Astrocyte (in vitro differentiated cells and primary cell): ENCODE results near the gene TRMT61A.

Source experiments
- EZH2 ChIP-seq: IDR thresholded peaks from 2 replicates; pipeline ENCODE4 v1.6.1; 2012; ENCODE audit warnings: mild to moderate bottlenecking, low read length, inconsistent platforms; ENCODE audit not compliant: insufficient read depth
- TF ChIP-seq, protein P1 (sequence below): IDR thresholded peaks from 2 replicates; pipeline ENCODE4 v1.5.1; 2011; ENCODE audit warnings: low read depth, mild to moderate bottlenecking, inconsistent platforms, low read length, moderate library complexity; ENCODE audit not compliant: insufficient read depth

DNA sequence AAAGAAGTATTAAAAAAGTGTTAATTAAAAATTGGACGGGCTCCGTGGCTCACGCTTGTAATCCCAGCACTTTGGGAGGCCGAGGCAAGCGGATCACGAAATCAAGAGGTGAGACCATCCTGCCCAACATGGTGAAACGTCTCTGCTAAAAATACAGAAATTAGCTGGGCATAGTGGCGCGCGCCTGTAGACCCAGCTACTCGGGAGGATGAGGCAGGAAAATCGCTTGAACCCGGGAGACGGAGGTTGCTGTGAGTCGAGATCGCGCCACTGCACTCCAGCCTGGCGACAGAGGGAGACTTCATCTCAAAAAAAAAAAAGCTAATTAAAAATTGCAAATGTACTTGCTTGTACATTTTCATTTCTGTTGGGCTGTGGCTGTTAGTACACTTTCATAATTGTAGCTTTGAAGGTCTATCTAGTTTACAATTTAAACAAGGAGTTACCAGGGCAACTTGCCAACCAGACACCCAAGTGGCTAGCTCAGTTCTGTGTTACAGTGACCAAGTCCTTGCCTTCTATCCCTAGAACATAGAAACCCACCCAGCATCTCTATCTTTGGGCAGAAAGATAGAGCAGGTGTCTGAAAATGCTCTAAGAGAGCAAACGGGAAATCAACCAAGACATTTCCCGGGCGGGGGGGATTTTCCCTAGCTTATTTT, 35.0 kb downstream of the TRMT61A start:
- TF ChIP-seq, protein P1, sequence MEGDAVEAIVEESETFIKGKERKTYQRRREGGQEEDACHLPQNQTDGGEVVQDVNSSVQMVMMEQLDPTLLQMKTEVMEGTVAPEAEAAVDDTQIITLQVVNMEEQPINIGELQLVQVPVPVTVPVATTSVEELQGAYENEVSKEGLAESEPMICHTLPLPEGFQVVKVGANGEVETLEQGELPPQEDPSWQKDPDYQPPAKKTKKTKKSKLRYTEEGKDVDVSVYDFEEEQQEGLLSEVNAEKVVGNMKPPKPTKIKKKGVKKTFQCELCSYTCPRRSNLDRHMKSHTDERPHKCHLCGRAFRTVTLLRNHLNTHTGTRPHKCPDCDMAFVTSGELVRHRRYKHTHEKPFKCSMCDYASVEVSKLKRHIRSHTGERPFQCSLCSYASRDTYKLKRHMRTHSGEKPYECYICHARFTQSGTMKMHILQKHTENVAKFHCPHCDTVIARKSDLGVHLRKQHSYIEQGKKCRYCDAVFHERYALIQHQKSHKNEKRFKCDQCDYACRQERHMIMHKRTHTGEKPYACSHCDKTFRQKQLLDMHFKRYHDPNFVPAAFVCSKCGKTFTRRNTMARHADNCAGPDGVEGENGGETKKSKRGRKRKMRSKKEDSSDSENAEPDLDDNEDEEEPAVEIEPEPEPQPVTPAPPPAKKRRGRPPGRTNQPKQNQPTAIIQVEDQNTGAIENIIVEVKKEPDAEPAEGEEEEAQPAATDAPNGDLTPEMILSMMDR = no peak
- no peak for TF ChIP-seq EZH2
